NCI-H187 (cell line): ENCODE measurements around the gene RICTOR.

Source experiments
- DNase-seq, 2 experiments: peaks; one replicate each; lab custom pipeline; 2025; lab: John Stamatoyannopoulos, UW

RICTOR gene

GRCh38 chr5:39074017-39074814 is at the start of gene RICTOR:
TSS of gene RICTOR (minus strand) at chr5:39074399. CDS start at chr5:39074377, 22 bp downstream.
- peak; percentile 81 to 82 for DNase-seq

DNA sequence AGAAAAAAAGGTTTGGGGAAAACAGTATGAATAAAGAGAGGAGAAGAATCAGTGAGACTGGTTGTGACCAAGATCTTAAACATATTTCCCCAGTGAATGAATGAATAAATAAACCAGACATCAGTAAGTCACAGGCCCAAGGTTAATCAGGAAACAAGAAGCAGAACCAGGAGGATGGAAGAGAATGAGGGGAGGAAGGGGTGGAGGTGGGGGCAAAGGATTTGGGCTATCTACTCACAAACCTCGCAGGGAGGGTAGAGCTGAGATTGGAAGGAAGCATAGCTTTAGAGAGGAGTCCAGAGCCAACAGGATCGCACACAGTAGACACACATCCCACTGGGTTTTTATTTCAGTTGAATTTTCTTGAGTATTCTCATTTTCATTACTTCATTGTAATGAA is 47.7 kb upstream of the RICTOR start:
- no peak for DNase-seq

DNA sequence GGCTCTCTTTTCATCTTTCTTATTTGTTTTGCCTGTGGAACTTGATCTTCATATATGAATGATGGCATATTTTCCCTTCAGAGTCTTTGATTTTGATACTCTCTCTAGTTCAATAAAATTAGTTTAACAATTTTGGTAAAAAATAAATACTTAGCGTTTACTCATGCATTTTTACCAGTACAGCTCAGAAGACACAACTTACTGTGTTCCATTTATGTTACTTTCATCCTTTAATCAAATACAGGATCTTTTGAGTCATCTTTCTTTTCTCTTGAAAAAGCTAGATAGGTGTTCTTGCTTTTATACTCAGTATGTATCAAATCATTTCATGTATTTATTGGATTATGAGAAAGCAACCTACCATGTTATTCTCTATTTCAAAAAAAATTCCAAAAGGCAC is 47.1 kb upstream of the RICTOR start:
- DNase-seq: no peak

DNA sequence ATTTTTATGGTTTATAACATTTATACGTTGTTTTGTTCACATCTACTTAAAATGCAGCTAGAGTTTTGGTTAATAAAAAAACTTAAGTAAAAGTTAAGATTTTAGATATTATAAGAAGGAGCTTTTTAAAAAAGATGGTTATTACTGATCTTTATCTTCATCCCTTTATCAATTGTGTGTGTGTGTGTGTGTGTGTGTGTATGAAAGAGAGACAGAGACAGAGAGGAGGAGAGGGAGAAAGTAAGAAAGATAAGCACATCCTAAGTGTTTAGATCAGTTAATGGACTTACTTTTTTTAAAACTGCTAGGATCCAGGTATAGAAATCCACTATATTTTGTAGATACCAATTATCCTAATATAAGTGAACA is 45.8 kb upstream of the RICTOR start:
- no peak for DNase-seq

GRCh38 chr5:39119404-39120051 is 45.3 kb upstream of the RICTOR start:
- no peak for DNase-seq

DNA sequence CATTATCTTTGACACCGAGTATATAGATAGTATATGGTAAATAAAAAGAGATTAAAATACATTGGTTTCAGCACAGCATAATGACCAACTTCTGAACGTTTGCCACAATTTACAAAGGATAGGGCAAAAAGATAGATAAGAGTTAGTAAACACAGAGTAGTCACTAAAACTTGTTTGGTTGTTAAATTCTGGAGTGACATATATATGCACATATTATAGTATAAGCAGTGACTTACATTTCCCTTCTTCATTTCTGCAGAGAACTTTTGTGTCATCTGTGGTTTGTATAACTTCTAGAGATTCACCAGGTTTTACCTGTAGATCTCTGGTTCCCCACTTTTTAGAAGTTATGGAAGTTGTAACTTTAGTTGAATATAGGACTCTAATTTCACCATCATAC is 44.4 kb upstream of the RICTOR start:
- DNase-seq: no peak

- no peak for DNase-seq
Measured at GRCh38 chr5:39117401-39117800, 43.2 kb upstream of the RICTOR start.

- no peak for DNase-seq
Measured at GRCh38 chr5:39116344-39117170, 42.4 kb upstream of the RICTOR start.

DNA sequence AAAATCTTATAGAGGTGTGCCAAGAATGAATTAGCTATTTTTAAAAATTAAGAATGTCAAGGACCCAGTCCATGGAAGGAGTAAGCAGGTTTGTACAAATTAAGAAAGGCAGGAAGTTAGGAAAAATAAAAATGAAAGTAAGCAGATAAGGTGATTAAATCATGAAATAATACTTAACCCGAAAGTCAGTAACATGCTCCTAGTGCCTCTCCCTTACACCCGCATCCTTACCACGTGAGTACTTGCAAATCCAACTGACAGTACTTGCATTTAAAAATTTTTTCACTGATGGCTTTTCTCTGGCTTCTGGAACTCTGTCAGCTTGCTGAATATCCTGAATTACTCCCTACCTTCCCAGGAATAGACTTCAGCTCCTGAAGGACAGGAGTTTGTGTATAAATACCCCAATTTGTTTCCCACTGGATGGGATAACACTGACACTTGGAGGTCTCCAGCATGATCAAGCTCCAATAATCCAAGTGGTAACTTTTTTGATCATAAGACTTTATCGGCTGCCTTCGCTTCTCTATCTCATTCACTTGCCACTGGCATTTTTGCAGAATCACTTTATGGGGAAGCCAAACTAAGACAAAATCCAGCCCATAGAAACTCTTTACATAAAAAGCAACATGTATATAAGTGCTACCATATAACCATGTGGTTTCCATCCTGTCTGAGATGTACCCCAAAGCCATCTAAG is 41.6 kb upstream of the RICTOR start:
- no peak for DNase-seq

DNA sequence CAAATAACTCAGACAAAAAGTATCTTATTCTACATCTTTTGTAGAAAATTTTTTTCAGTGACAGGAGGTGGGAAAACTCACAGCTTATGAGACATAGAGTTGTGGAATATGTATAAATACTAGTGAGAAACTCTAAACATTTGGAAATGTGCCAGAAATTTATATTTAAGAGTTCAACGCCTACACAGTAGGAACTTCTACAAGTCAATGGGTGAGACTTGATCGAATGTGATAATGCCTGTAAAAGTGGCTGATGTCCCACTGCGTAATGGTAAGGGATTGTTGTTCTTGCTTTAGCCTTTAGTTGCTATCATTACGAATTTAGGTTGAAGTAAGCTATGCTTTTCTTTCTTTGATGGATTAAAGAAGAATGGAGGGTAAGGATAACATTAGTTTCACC is 40.0 kb upstream of the RICTOR start:
- no peak for DNase-seq

GRCh38 chr5:39113354-39113953 is 39.3 kb upstream of the RICTOR start:
- DNase-seq: no peak

GRCh38 chr5:39109606-39110005 is 35.4 kb upstream of the RICTOR start:
- DNase-seq: no peak

- no peak for DNase-seq
Measured at GRCh38 chr5:39108987-39109386, 34.8 kb upstream of the RICTOR start.

DNA sequence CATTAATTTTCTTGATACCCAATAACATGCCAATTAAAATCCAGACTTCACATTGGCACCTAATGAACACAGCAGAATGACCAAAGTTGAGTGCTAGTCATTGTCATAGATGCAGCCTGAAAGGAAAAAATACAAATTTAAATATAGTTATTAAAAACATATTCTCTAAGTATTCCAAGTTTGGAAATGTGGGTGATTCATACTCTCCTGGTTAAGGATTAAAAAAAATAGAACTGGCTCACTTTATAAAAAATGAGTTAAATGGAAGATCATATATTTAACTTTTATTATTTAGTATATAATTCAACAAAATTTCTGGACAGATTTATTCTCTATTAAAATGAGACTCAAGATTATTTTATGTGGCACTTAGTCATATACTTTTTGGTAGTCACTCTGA is 33.2 kb upstream of the RICTOR start:
- no peak for DNase-seq

DNA sequence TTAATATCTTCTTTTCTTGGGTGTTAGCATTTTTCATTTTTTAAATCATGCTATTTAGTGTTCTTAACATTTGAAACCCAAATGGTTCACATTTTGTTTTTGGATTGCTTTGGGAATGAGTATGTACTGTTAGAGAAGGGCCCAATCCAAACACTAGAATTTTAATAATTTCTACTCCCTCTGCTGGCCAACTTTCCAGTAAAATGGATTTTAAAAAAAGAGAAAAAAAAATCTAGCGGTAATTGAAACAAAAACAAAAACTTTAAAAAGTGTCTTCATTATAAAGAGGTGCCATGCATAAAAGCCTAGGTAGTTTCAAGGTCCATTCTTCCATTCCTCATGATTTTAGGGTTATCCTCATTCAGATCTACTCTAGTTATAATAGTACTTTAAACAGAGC is 32.1 kb upstream of the RICTOR start:
- no peak for DNase-seq

DNA sequence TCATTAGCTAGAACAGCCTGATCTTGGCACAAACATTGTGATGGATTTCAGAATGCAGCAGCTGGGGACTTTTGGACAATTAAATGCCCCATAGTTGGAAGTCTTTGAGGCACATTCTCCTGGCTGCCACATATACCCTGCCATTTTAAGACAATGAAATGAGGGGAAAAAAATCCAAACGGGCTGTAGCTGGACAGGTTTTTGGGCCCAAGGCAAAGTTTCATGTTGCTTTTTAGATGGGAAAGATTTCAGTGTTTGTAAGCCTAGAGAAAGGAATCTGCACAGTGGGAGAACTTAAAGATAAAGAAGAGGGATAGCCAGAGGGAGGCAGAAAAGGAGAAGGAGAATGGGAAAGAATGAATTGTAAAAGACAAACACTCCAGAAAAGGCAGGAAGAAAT is 30.0 kb upstream of the RICTOR start:
- no peak for DNase-seq

DNA sequence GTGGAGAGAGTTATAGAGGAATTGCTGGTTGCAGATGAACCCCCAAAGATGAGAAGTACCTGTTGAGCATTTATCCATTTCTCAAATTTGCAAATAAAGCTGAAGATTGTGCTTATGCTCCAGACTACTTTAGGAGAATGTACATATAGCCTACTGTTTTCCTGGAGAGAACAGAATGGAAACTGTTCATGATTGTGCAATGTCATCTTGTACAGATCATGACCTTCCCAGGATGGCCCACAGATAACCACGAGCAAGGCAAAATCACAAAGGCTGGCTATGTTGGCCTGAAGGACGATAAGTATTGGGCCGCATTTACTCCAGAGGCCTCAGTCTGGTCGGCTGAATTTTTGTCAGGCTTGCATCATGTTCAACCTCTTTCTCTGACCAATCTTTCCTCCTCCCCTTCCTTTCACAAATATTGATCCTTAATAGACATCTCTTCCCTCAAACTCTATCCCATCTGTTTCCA is 28.5 kb upstream of the RICTOR start:
- DNase-seq: no peak

GRCh38 chr5:39100851-39101396 is 26.7 kb upstream of the RICTOR start:
- DNase-seq: no peak

DNA sequence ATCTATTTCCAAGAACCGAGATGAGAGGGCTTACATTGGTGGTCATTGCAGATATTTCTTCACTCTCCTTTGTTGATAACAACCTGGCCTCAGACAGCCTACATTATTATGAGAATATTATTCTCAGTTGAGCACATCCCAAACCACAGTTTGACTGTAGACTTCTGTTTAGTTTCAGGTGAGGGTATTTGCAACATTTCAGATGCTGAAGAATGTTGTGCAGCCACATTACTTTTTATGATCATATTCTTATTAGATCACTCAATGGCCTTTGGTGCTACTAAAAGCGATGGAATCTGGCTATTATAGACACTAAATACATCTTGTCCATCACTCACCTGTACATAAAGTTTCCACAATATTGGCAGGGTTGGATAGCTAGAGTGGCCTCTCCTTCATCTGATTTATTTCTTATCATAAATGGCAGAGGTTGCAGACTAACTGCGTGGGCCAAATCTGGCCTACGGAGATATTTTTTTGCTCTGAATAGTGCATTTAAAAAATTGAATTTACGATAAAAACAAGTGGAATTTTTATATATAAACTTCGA is 26.2 kb upstream of the RICTOR start:
- no peak for DNase-seq

- no peak for DNase-seq
Measured at GRCh38 chr5:39099831-39100230, 25.6 kb upstream of the RICTOR start.

DNA sequence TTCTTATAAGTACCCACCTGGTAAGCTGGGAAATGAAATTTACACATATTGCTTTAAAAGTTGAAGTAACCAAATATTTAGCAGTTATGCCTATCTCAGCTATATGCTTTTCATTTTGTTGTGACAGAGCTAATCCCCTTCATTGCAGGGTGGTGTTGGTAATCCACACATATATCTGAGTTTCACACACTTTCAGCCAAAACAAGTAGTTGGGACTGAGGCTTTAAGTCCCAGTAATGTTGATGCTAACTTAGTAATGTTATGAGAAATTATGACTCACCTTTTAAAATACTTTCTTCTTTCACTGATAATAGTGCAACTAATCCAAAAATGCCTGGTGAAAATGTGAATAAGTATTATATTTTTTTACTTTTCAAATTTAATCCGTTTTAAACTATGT is 19.2 kb upstream of the RICTOR start:
- DNase-seq: no peak
